GM23338 (cell line): ENCODE results near the gene MYO1E. TPM values are rescaled to one million over a fixed set of nuclear protein-coding genes. Genes with fewer than 3 reads are reported as not detected.

ENCODE experiments used
- ATAC-seq: fragments of 200-7000 bp; cut with Tn5 transposase; 3 replicates; pipeline ENCODE4 v1.9.1; 2020
- DNase-seq: peaks from one replicate; pipeline ENCODE4 v3.0.0-alpha.2; 2015; ENCODE audit warnings: low spot score
- H2AFZ ChIP-seq: fragments of 200-600 bp; sonication (generic); 2 replicates; pipeline ENCODE4 v1.8.0; 2016; ENCODE audit warnings: antibody characterized with exemption, mild to moderate bottlenecking, moderate library complexity
- H3F3A ChIP-seq: fragments of 200-600 bp; sonication (generic); replicated peaks from 2 replicates; pipeline ENCODE4 v1.8.0; 2017; ENCODE audit warnings: antibody characterized with exemption, mixed run types, low read depth
- H3K27ac ChIP-seq: fragments of 200-600 bp; sonication (generic); 2 replicates; pipeline ENCODE4 v1.6.1; 2016; ENCODE audit warnings: low read depth
- H3K27me3 ChIP-seq: fragments of 200-600 bp; sonication (generic); 2 replicates; pipeline ENCODE4 v1.8.0; 2016; ENCODE audit warnings: mild to moderate bottlenecking, mixed run types, moderate library complexity; ENCODE audit not compliant: insufficient read depth
- H3K36me3 ChIP-seq: fragments of 200-600 bp; sonication (generic); 2 replicates; pipeline ENCODE4 v1.8.0; 2016; ENCODE audit warnings: mild to moderate bottlenecking; ENCODE audit not compliant: insufficient read depth
- H3K4me1 ChIP-seq: fragments of 200-600 bp; sonication (generic); 2 replicates; pipeline ENCODE4 v1.8.0; 2016; ENCODE audit warnings: mild to moderate bottlenecking, moderate library complexity; ENCODE audit not compliant: insufficient read depth
- H3K4me2 ChIP-seq: fragments of 200-600 bp; sonication (generic); 2 replicates; pipeline ENCODE4 v1.7.1; 2017; ENCODE audit warnings: mixed run types
- H3K4me3 ChIP-seq: fragments of 200-600 bp; sonication (generic); 2 replicates; pipeline ENCODE4 v1.6.1; 2016; ENCODE audit warnings: mixed run types
- H3K79me2 ChIP-seq: fragments of 200-600 bp; sonication (generic); replicated peaks from 2 replicates; pipeline ENCODE4 v1.8.0; 2017; ENCODE audit warnings: mild to moderate bottlenecking; ENCODE audit not compliant: insufficient read depth
- H3K9me2 ChIP-seq: fragments of 200-600 bp; sonication (generic); 2 replicates; pipeline ENCODE4 v1.8.0; 2017; ENCODE audit not compliant: insufficient read depth
- H4K20me1 ChIP-seq: fragments of 200-600 bp; sonication (generic); replicated peaks from 2 replicates; pipeline ENCODE4 v1.8.0; 2017; ENCODE audit warnings: mild to moderate bottlenecking; ENCODE audit not compliant: insufficient read depth
- H3K27ac Mint-ChIP-seq: 2 replicates; pipeline ENCODE4 v1.8.0; 2020; ENCODE audit warnings: inconsistent platforms, mild to moderate bottlenecking, moderate library complexity, mixed read lengths
- H3K27me3 Mint-ChIP-seq: 3 replicates; pipeline ENCODE4 v1.8.0; 2022; ENCODE audit warnings: low read depth, mild to moderate bottlenecking, moderate library complexity, mixed read lengths, inconsistent platforms; ENCODE audit not compliant: insufficient read depth, poor library complexity
- H3K36me3 Mint-ChIP-seq: 3 replicates; pipeline ENCODE4 v1.8.0; 2021; ENCODE audit warnings: low read depth, mild to moderate bottlenecking, inconsistent platforms, moderate library complexity, mixed read lengths
- H3K4me1 Mint-ChIP-seq: 3 replicates; pipeline ENCODE4 v1.8.0; 2020; ENCODE audit warnings: mild to moderate bottlenecking, inconsistent platforms, mixed read lengths
- H3K4me3 Mint-ChIP-seq: 3 replicates; pipeline ENCODE4 v1.8.0; 2021; ENCODE audit warnings: moderate library complexity, mild to moderate bottlenecking, inconsistent platforms, mixed read lengths
- H3K9me3 Mint-ChIP-seq: 3 replicates; pipeline ENCODE4 v1.8.0; 2020; ENCODE audit warnings: moderate library complexity, mild to moderate bottlenecking, inconsistent platforms, mixed read lengths
- CREB1 ChIP-seq: fragments of 250-450 bp; sonication (Bioruptor Pico); IDR thresholded peaks from 2 replicates; pipeline ENCODE4 v1.5.0; 2020; ENCODE audit warnings: low read depth, mild to moderate bottlenecking, moderate library complexity
- CTCF ChIP-seq, 2 experiments: fragments of 200-600 bp in 1 of 2; sonication (generic) in 1 of 2; conservative IDR thresholded peaks; 2 replicates each; pipeline versions ENCODE4 v1.5.1 to v1.6.1; 2016 to 2017; ENCODE audit warnings: antibody characterized with exemption in 2 of 2, low read depth in 2 of 2, mild to moderate bottlenecking in 2 of 2, moderate library complexity in 1 of 2
- EZH2 ChIP-seq: fragments of 200-600 bp; sonication (generic); IDR thresholded peaks from one replicate; pipeline ENCODE4 v1.8.0; 2017; ENCODE audit warnings: antibody characterized with exemption, mild to moderate bottlenecking, low read depth; ENCODE audit not compliant: unreplicated experiment
- JUNB ChIP-seq: IDR thresholded peaks from one replicate; pipeline ENCODE4 v1.6.1; 2016; ENCODE audit warnings: antibody characterized with exemption; ENCODE audit not compliant: unreplicated experiment
- NANOG ChIP-seq: IDR thresholded peaks from 2 replicates; pipeline ENCODE4 v1.6.1; 2016; ENCODE audit warnings: antibody characterized with exemption, borderline replicate concordance
- POLR2AphosphoS5 ChIP-seq: IDR thresholded peaks from 2 replicates; pipeline ENCODE4 v1.6.1; 2016; ENCODE audit warnings: antibody characterized with exemption, low read depth
- REST ChIP-seq: IDR thresholded peaks from one replicate; pipeline ENCODE4 v1.6.1; 2018; ENCODE audit warnings: antibody characterized with exemption; ENCODE audit not compliant: unreplicated experiment
- STAT1 ChIP-seq: IDR thresholded peaks from one replicate; pipeline ENCODE4 v1.6.1; 2016; ENCODE audit warnings: antibody characterized with exemption; ENCODE audit not compliant: unreplicated experiment
- ZNF114 ChIP-seq: fragments of 250-450 bp; sonication (Bioruptor Pico); IDR thresholded peaks from 2 replicates; pipeline ENCODE4 v1.5.0; 2020; ENCODE audit warnings: mild to moderate bottlenecking, moderate library complexity
- ZNF331 ChIP-seq: fragments of 250-450 bp; sonication (Bioruptor Pico); IDR thresholded peaks from 2 replicates; pipeline ENCODE4 v1.5.0; 2020; ENCODE audit warnings: low read depth, mild to moderate bottlenecking, moderate library complexity
- ZNF462 ChIP-seq: fragments of 250-450 bp; sonication (Bioruptor Pico); IDR thresholded peaks from 2 replicates; pipeline ENCODE4 v1.5.0; 2020; ENCODE audit warnings: mild to moderate bottlenecking, moderate library complexity
- polyA plus RNA-seq: library from polyadenylated mRNA; unstranded; fragments of >200 nt; fragmentation: Nextera tagmentation; extraction: Ambion mirVana; gene quantifications from 2 replicates; pipeline ENCODE4 v1.2.1, GENCODE V29; 2016
- total RNA-seq: library from RNA; depleted of rRNA; stranded (reverse); fragments of >200 nt; shearing (Covaris generic); gene quantifications from 2 replicates; pipeline ENCODE4 v1.2.3, GENCODE V29; 2014

Gene MYO1E
- total and polyA plus RNA-seq, 2 experiments from 2014 or later: 68.3 to 131 TPM

GRCh38 chr15:59406446-59406845 lies 33.8 kb upstream of the MYO1E start (continued):
- no peak for TF ChIP-seq ZNF462
- no peak for TF ChIP-seq EZH2
- TF ChIP-seq ZNF331 (CRISPR knock-in tag): no peak
- TF ChIP-seq POLR2AphosphoS5: no peak
- TF ChIP-seq STAT1: no peak
- no peak for TF ChIP-seq JUNB
- TF ChIP-seq CTCF (conservative IDR thresholded peaks at IDR 0.05; ENCODE audit: low read depth in 2 of 2): no peak

- Histone ChIP-seq H3K27me3 (peaks cover 16% of the 10 kb centered on the region; the same call in 1 of the 2 replicates), H3K4me2 (no peak overlapping the region), H3K4me3 (no peak overlapping the region), H4K20me1 (no peaks in the 10 kb centered on the region), H3K4me1 (peaks cover 34% of the 10 kb centered on the region), H2AFZ (no peak overlapping the region), H3F3A (0 out of 2 replicates have a peak, but pooled peaks cover 3% of the 10 kb centered on the region), H3K36me3 (no peaks in the 10 kb centered on the region), H3K9me2 (no peaks in the 10 kb centered on the region), H3K27ac (no peak overlapping the region), H3K79me2 (no peaks in the 10 kb centered on the region)
- Mint-ChIP-seq H3K4me1 (peaks cover 27% of the 10 kb centered on the region), H3K27me3 (peaks cover 15% of the 10 kb centered on the region), H3K27ac (no peak overlapping the region), H3K9me3 (no peaks in the 10 kb centered on the region), H3K4me3 (no peak overlapping the region), H3K36me3 (no peaks in the 10 kb centered on the region)
- ATAC-seq: no peak
- DNase-seq: no peak
- no peak for TF ChIP-seq CTCF (conservative IDR thresholded peaks at IDR 0.05; ENCODE audit: low read depth in 2 of 2)
- no peak for TF ChIP-seq ZNF114 (CRISPR knock-in tag)
- TF ChIP-seq NANOG: no peak
- TF ChIP-seq REST: no peak
- no peak for TF ChIP-seq CREB1 (CRISPR knock-in tag)
Measured at GRCh38 chr15:59405079-59405478, 32.4 kb upstream of the MYO1E start.
